ENCODE results near the gene GIMAP8.
"Not testable (repeated sequence)": the region's sequence is repeated elsewhere in the genome, so short reads cannot be mapped to it uniquely, and the experiment has no call there.

Gene GIMAP8

GRCh38 chr7:150516956-150517745 is 66.7 kb downstream of the GIMAP8 start:
- DNase-seq, result no peak

- DNase-seq, result no peak
Observed at GRCh38 chr7:150519310-150519709, 68.9 kb downstream of the GIMAP8 start.

- no peak for DNase-seq
Observed at GRCh38 chr7:150520145-150520544, 69.7 kb downstream of the GIMAP8 start.

GRCh38 chr7:150522931-150523330 is 72.5 kb downstream of the GIMAP8 start:
- DNase-seq, result not testable (repeated sequence)

- DNase-seq, result no peak
Observed at GRCh38 chr7:150524018-150524417, 73.6 kb downstream of the GIMAP8 start.
